Mononuclear cell (primary cell): ENCODE results near the gene ZNF512B. TPM values are rescaled to one million over a fixed set of nuclear protein-coding genes. Genes with fewer than 3 reads are reported as not detected.
A peak's percentile ranks its signal among the peaks of the same experiment; 100 is the strongest.
"Not testable (repeated sequence)": the region's sequence is repeated elsewhere in the genome, so short reads cannot be mapped to it uniquely, and the experiment has no call there.

Experiments
- H3K27me3 ChIP-seq: 2 replicates; pipeline ENCODE4 v1.6.0; 2011; ENCODE audit warnings: low read length, control low read depth; ENCODE audit not compliant: insufficient read depth
- H3K4me1 ChIP-seq: 2 replicates; pipeline ENCODE4 v1.5.1; 2011; ENCODE audit warnings: mild to moderate bottlenecking, low read length, control low read depth; ENCODE audit not compliant: insufficient read depth
- H3K4me3 ChIP-seq: 2 replicates; pipeline ENCODE4 v1.5.1; 2011; ENCODE audit warnings: mild to moderate bottlenecking, low read length, moderate library complexity
- H3K9me3 ChIP-seq: 2 replicates; pipeline ENCODE4 v1.5.1; 2011; ENCODE audit warnings: low read depth, mild to moderate bottlenecking, control low read depth, low read length
- total RNA-seq: library from RNA; depleted of rRNA; stranded (reverse); fragments of >200 nt; gene quantifications from one replicate; pipeline ENCODE4 v1.2.3, GENCODE V29; 2012

The ZNF512B gene
- total RNA-seq, 1 donor: 5.5 TPM

- not testable (repeated sequence) for H3K9me3 ChIP-seq, H3K27me3 ChIP-seq, H3K4me3 ChIP-seq
- peaks cover 22% of the 10 kb centered on the region for H3K4me1 ChIP-seq
These were observed 2.2 kb upstream of the ZNF512B start for GRCh38 chr20:63971960-63972311.

- Histone ChIP-seq H3K9me3 (no peaks in the 10 kb centered on the region), H3K27me3 (no peaks in the 10 kb centered on the region), H3K4me1 (peaks cover 22% of the 10 kb centered on the region), H3K4me3 (no peak overlapping the region)
These were observed 1.1 kb upstream of the ZNF512B start for GRCh38 chr20:63970714-63971431.

- Histone ChIP-seq H3K4me1 (peaks cover 21% of the 10 kb centered on the region), H3K4me3 (peak overlapping the region; percentile 36), H3K9me3 (no peaks in the 10 kb centered on the region), H3K27me3 (no peaks in the 10 kb centered on the region)
These were observed 586 bp downstream of the ZNF512B start for GRCh38 chr20:63968928-63969760.

- no peak overlapping the region for H3K4me3 ChIP-seq
- no peaks in the 10 kb centered on the region for H3K9me3 ChIP-seq
- no peaks in the 10 kb centered on the region for H3K27me3 ChIP-seq
- H3K4me1 ChIP-seq: peaks cover 13% of the 10 kb centered on the region
These were observed 1.4 kb downstream of the ZNF512B start for GRCh38 chr20:63968136-63968927.

DNA sequence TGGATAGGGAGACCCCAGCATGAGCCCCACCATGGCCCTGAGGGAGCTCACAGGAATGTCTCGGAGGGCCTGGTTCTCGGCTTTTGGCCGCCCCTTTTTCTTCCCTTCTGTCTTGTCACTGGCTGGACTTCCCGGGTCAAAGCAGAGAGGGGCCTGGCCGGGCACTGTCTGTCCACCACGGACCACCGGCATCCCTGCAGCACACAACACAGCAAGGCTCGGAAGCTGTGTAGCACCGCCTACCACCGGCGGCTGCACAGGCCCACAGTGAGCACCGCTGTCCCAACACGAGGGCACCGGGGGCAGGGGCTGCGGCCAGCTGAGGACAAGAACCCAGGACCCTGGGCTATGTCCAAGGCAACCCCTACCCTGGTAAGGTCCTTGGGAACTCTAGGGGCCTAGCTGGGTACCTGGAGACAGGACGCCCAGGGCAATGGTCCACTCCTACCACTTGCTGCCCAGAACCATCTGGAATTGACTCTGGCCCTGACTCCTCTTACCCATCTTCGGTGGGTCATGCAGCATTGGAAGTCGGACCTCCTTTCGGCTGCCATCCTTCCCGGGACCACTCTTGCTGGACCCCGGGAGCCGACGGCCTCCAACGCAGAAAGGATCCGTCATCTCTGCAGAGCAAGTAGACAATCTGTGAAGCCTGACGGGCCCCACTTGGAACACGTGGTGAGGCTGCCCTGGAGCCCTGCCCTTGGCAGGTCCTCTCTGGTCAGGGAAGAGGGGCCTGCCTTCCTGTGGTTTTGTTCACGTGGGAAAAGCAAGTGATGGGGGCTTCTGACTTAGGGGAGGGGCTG is 2.2 kb downstream of the ZNF512B start:
- no peaks in the 10 kb centered on the region for H3K9me3 ChIP-seq

GRCh38 chr20:63966944-63967322 is 2.8 kb downstream of the ZNF512B start:
- no peak overlapping the region for H3K4me3 ChIP-seq
- H3K27me3 ChIP-seq: no peaks in the 10 kb centered on the region
- H3K9me3 ChIP-seq: no peaks in the 10 kb centered on the region
- peaks cover 13% of the 10 kb centered on the region for H3K4me1 ChIP-seq

More for the DNA sequence above, 2.2 kb downstream of the ZNF512B start:
- Histone ChIP-seq H3K4me3 (no peak overlapping the region), H3K4me1 (peaks cover 13% of the 10 kb centered on the region), H3K27me3 (no peaks in the 10 kb centered on the region)

DNA sequence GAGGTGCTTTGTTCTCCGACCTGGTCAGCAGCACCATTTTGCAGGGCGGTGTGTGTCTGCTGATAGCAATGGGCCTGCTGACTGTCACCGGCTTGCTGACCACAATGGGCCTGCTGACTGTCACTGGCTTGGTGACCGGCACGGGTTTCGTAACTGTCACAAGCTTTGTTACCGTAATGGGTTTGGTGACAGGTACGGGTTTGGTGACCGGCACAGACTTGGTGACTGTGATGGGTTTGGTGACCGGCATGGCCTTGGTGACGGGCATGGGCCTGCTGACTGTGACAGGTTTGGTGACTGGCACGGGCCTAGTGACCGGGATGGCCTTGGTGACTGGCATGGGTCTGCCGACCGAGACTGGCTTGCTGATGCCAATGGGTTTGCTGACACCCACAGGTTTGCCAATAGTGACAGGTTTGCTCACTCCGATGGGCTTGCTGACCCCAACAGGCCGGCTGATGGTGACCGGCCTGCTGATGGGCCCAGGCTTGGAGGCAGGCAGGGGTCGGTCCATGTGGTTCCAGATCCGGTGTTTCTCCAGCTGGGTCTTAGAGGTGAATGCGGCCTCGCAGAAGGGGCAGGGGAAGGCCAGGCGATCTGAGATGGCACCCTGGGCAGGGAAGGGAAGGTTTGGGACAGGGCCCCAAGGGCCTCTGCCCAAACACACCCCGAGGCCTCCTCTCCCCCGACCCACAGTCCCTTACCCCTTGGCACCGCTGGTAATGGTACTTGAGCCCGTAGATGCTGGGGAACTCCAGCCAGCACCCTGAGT is 3.4 kb downstream of the ZNF512B start:
- H3K4me1 ChIP-seq: peaks cover 13% of the 10 kb centered on the region
- no peak overlapping the region for H3K4me3 ChIP-seq
- H3K27me3 ChIP-seq: no peaks in the 10 kb centered on the region
- H3K9me3 ChIP-seq: no peaks in the 10 kb centered on the region

- H3K4me1 ChIP-seq: peaks cover 8% of the 10 kb centered on the region
- H3K27me3 ChIP-seq: no peaks in the 10 kb centered on the region
- H3K4me3 ChIP-seq: no peak overlapping the region
- H3K9me3 ChIP-seq: no peaks in the 10 kb centered on the region
These were observed 5.3 kb downstream of the ZNF512B start for GRCh38 chr20:63964412-63964811.

GRCh38 chr20:63963784-63964301 is 5.9 kb downstream of the ZNF512B start:
- H3K27me3 ChIP-seq: no peaks in the 10 kb centered on the region
- no peak overlapping the region for H3K4me3 ChIP-seq
- no peaks in the 10 kb centered on the region for H3K9me3 ChIP-seq
- peaks cover 4% of the 10 kb centered on the region for H3K4me1 ChIP-seq

GRCh38 chr20:63963348-63963741 is 6.4 kb downstream of the ZNF512B start:
- Histone ChIP-seq H3K4me3 (no peak overlapping the region), H3K9me3 (no peaks in the 10 kb centered on the region), H3K27me3 (no peaks in the 10 kb centered on the region), H3K4me1 (no peaks in the 10 kb centered on the region)

GRCh38 chr20:63962426-63963347 is 7.0 kb downstream of the ZNF512B start:
- Histone ChIP-seq H3K9me3 (no peaks in the 10 kb centered on the region), H3K4me1 (no peaks in the 10 kb centered on the region), H3K4me3 (no peak overlapping the region), H3K27me3 (no peaks in the 10 kb centered on the region)

DNA sequence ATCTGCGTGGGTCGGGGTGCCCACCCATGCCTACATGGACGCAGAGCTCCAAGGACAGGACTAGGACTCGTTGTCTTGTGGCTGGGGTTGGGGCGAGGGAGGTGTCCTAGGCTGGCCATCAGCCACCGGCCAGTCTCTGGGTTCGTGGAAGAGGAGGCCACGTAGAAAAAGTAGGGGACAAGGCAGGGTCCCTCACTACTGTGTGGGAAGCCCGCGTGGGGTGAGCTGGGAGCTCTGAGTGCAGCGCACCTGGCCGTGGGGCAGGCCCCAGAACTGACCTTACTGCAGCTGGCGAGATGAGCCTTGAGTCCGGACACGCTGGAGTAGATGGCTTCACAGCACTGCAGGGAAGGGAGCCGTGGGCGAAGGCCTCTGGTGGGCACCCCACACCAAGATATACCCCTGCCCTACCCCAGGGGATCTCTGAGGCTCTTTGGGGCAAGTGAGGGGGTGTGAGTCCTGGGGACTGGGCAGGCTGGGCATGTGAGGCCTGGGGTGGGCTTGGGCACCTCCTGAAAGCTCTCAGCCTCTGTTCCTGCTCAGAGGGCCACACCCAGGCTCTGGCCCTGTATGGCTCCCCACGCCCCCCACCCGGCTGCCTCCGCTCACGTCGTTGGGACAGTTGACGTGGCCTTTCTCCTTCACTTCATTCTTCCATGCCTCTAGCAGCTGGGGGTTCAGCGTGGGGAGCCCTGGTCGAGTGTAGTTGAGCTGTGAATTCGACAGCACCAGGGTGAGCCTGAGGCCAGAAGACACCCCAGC is 7.9 kb downstream of the ZNF512B start:
- H3K4me3 ChIP-seq: no peak overlapping the region
- H3K27me3 ChIP-seq: no peaks in the 10 kb centered on the region
- peaks cover 7% of the 10 kb centered on the region for H3K4me1 ChIP-seq

More for the DNA sequence above, 7.9 kb downstream of the ZNF512B start:
- H3K9me3 ChIP-seq: no peaks in the 10 kb centered on the region
